Endometrium (tissue), 2 donors: Measurements from ENCODE around the gene PCA3.
"Not testable (repeated sequence)": the region's sequence is repeated elsewhere in the genome, so short reads cannot be mapped to it uniquely, and the experiment has no call there.

Experiments used
- FAIRE-seq: peaks from 2 replicates; lab custom pipeline; 2012; peaks lifted over from hg19 to GRCh38; lab: Jason Lieb, UNC
- donor health status: control.
- donor health status: control.

Gene PCA3

GRCh38 chr9:76764138-76764537 is at the start of gene PCA3:
PCA3 (plus strand) TSS chr9:76764438.
- no peak for FAIRE-seq

- FAIRE-seq: no peak
These were observed 48.1 kb upstream of the PCA3 start for GRCh38 chr9:76716085-76716672.

GRCh38 chr9:76717176-76717575 is 47.1 kb upstream of the PCA3 start:
- no peak for FAIRE-seq

GRCh38 chr9:76717613-76718012 is 46.6 kb upstream of the PCA3 start:
- no peak for FAIRE-seq

- FAIRE-seq: no peak
These were observed 46.1 kb upstream of the PCA3 start for GRCh38 chr9:76718166-76718565.

- no peak for FAIRE-seq
These were observed 44.0 kb upstream of the PCA3 start for GRCh38 chr9:76720245-76720644.

GRCh38 chr9:76725011-76725546 is 39.2 kb upstream of the PCA3 start:
- no peak for FAIRE-seq

- no peak for FAIRE-seq
These were observed 38.4 kb upstream of the PCA3 start for GRCh38 chr9:76725885-76726284.

GRCh38 chr9:76729116-76729515 is 35.1 kb upstream of the PCA3 start:
- no peak for FAIRE-seq

GRCh38 chr9:76729980-76730737 is 34.1 kb upstream of the PCA3 start:
- FAIRE-seq: no peak

- no peak for FAIRE-seq
These were observed 33.4 kb upstream of the PCA3 start for GRCh38 chr9:76730801-76731200.

GRCh38 chr9:76732341-76732958 is 31.8 kb upstream of the PCA3 start:
- FAIRE-seq: no peak

- FAIRE-seq: no peak
These were observed 31.1 kb upstream of the PCA3 start for GRCh38 chr9:76733096-76733495.

GRCh38 chr9:76734716-76735115 is 29.5 kb upstream of the PCA3 start:
- FAIRE-seq: no peak

- no peak for FAIRE-seq
These were observed 26.9 kb upstream of the PCA3 start for GRCh38 chr9:76737154-76737902.

- FAIRE-seq: no peak
These were observed 25.8 kb upstream of the PCA3 start for GRCh38 chr9:76738402-76738801.

- no peak for FAIRE-seq
These were observed 22.7 kb upstream of the PCA3 start for GRCh38 chr9:76741524-76741923.

- not testable (repeated sequence) for FAIRE-seq
These were observed 21.3 kb upstream of the PCA3 start for GRCh38 chr9:76742890-76743289.

- no peak for FAIRE-seq
These were observed 20.3 kb upstream of the PCA3 start for GRCh38 chr9:76743931-76744330.

GRCh38 chr9:76744336-76744735 is 19.9 kb upstream of the PCA3 start:
- FAIRE-seq: no peak

- FAIRE-seq: no peak
These were observed 13.2 kb upstream of the PCA3 start for GRCh38 chr9:76751001-76751400.

GRCh38 chr9:76756268-76756640 is 8.0 kb upstream of the PCA3 start:
- no peak for FAIRE-seq
